Measurements from ENCODE around the gene TEX54.
"Not testable (repeated sequence)": the region's sequence is repeated elsewhere in the genome, so short reads cannot be mapped to it uniquely, and the experiment has no call there.

The TEX54 gene

DNA sequence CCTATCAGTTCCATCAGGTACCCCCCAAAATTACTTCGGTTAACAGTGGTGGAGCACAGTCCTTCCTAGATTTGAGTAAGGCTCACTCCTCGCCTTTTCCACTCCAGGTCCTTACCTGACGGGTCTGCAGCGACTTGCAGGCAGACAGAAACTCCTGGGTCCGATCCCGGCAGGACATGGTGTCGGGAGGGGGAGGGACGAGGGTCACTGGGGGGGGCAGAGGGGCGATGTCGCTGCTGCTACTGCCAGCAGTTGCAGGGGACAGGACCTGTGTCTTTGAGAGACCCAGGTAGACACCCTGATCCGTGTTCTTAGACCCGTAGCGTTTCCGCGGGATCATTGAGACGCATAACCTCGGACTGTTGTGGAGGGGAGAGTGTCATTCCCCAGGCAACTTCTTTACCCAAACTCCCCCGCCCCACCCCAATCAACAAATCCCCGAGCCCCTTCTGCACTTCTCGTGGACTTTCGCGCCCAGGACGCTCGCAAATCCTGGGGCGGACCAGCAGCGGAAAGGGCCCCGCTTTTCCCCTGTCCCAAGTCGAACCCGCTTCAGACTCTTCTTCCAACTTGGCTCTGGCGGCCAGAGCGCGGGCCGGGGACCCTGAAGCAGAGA is 1.6 kb downstream of the TEX54 start:
- no peak for DNase-seq

DNA sequence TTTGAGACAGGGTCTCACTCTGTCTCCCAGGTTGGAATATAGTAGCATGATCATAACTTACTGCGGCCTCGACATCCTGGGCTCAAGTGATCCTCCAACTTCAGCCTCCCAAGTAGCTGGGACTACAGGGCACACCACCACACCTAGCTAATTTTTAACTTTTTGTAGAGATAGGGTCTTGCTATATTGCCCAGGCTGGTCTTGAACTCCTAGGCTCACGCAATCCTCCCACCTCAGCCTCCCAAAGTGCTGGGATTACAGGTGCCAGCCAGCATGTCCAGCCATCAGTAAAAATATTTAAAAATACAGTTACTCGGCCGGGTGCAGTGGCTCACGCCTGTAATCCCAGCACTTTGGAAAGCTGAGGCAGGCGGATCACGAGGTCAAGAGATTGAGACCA is 4.5 kb downstream of the TEX54 start:
- not testable (repeated sequence) for DNase-seq

DNA sequence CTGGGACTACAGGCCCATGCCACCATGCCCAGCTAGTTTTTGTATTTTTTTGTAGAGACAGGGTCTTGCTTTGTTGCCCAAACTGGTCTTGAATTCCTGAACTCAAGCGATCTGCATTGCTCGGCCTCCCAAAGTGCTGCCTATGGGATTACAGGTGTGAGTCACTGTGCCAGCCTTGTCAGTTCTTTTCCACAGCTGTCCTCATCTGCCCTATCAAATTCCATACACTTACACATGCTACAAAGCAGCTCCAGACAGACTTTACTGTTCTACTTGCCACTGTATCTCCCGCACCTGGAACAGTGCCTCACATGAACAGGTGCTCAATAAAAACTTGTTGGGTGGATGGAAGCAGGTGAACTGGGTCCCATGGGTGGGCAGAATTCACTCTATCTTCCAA is 9.0 kb downstream of the TEX54 start:
- DNase-seq: no peak

DNA sequence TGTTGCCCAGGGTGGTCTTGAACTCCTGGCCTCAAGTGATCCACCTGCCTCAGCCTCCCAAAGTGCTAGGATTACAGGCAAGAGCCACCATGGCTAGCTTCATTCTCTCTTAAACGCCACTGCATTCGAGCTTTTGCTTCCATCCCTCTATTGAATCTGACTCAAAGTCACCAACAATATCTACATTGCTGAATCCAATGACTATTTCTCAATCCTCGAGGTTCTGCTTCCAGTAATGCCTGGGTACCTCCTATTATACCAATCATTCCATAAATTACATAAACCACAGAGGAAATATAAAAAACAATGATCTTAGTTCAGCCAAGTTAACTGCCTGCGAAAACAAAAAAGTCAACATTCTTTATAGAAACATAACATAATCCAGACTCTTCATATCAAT is 15.5 kb downstream of the TEX54 start:
- no peak for DNase-seq

DNA sequence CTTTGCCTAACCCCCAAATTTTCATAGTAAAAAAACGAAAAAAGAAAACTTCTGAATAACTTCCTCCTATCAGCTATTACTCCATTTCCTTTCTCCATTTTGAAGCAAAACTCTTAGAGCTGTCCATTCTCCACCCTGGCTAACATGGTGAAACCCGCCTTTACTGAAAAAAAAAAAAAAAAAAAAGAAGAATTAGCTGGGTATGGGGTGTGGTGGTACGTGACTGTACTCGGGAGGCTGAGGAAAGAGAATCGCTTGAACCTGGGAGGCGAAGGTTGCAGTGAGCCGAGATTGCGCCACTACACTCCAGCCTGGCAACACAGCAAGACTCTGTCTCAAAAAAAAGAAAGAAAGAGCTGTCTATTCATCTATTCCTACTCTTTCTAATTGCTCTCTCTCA is 16.1 kb downstream of the TEX54 start:
- no peak for DNase-seq

DNA sequence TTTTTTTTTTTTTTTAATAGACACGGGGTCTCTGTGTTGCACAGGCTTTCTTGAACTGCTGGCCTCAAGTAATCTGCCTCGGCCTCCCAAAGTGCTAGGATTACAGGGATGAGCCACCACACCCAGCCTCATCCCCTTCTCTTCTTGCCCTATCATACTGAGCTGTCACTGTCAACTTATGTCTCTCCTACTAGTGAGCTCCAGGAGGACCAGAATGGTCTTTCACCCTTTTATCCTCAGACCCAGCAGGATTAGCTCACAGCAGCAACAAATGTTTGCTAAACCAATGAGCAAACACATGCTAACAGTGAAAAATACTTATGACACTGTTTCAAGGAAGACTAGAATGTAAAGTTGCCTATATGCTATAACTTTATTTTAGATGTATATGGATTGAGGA is 21.0 kb downstream of the TEX54 start:
- no peak for DNase-seq

DNA sequence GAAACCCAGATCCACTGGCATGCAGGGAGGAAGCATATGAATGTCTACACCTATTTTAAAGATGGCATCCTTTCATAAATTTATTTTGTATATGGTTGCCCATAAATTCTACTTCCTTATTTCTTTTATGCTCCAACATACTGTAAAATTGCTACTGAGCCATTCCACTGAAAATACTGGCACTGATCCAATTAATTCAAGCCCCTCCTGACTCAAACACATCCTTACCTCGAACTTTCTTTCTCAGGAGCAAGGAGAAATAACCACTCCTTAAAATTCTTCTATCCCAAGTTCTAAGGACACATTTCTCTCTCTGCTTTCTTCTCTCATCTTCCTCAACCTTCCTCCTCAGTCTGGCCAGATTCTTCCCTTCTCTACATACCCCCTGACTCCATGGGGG is 21.9 kb downstream of the TEX54 start:
- no peak for DNase-seq

DNA sequence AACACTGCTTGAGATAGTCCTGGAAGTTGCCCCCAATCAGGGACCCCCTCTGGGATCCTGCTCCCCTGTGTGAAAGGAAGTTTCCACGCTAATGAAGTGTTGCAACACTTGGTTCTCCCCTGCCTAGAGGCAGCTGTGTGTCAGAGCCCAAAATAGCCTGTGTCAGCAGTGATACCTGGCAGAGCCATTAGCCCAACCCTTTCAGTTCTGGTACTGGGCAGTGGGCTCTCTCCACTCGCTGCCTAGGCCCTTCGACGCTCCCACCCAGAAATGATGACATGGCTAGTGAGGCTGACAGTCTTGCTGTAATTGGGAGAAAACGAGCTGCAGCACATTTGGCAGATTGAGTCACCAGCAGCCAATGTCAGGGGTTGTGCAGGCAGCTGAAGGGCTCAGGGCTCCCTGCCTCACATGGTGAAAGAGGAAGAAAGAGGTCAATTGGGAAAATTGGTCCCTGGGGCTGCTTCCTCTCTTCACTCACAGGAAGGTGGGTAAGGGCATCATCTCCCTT is 26.0 kb downstream of the TEX54 start:
- no peak for DNase-seq

DNA sequence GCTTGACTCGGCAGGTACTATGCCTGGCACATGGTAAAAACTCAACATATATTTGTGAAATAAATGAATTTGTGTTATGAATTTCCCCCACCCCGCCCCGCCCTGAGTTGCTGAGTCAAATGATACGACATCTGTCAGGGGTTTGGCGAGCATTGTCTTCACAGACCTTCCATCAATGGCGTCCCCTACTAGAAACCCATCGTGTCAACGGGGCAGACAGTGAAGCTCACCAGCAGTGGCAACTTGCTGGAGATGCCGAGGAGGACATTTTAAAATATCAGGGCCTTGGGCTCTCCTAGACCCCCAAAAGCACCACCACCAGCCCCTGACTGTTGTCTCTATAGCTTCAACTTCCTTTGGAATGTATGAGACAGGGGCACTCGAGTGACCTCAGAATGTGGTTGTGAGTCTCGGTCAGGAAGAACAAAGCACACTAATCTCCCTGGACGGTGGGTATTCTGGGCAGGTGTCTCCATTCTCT is 26.6 kb downstream of the TEX54 start:
- DNase-seq: peak; percentile 75

DNA sequence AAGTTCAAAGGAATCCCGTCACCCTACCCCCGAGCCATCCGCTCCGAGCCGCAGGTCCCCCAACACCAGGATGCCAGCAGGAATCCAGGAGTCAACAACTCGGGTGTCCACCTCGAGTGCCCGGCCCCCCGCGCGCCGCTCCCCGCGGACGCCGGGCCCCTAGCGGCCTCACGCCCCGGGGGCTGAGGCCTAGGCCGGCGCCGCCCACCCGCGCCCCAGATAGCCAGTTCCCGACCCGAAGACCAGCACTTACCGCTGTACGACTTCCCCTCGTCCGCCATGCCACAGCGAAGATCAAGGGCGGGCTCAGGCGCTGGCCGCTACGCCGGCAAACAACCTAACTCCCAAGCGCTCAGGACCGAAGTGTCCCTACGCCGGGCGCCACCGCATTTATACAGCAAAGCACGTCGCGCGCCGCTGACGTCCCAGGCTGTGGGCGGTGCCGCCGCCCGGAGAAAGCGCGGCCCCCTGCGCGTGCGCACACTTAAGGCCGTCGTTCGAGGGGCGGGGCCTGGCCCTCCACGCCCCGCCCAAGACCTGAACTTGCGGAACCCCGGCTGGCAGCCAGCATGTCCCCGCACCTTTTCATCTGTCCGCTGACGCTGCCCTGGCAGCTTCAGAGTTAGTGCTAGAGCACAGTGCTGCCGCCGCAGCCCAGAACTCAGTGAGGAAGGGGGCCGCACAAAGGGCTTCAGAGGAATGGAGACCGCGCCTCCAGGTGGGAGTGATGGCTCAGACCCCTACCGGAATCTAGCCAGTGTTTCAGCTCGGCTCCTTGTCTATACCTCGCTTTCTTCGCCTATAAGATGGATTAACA is 27.4 kb downstream of the TEX54 start, which contains the start of gene NXF1:
Gene NXF1, minus strand, starts transcription at position 365 of the 817 bp plus-strand sequence. Its CDS starts 84 bp downstream, at position 281.
- DNase-seq: peak; percentile 99

DNA sequence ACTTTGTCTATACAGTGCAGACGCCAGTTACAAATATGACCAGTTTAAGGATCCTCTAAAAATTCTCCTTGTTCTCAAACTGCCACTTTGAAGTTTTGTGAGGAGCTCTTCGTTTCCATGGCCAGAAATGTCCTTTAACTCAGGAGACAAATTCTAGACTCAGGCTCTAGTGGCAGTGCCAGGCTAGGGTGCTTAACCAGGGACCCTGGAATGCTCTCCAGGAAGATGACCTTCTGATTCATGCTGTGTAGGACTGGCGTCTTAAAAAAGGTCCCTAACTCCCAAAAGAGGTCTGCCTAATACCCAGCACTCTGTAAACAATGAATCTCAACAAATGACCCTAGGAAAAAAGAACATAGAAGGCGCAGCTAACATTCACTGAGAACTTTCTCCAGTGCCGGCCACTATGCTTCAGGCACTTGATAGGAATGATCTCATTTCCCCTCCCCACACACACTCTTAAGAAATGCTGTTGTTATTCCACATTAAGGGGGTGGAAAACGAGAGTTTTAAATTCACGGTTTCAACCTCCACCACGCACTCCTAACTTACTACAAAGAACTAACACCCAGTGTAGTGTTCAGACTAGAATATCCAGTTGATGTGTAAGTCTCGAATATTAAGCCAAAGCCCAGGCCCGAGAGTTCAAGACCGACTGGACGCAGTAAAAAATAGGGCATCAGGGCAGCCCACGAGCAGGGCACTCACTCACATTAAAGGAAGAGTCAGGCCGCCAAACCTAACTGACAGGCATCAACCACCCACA is 28.1 kb downstream of the TEX54 start:
- DNase-seq: no peak

DNA sequence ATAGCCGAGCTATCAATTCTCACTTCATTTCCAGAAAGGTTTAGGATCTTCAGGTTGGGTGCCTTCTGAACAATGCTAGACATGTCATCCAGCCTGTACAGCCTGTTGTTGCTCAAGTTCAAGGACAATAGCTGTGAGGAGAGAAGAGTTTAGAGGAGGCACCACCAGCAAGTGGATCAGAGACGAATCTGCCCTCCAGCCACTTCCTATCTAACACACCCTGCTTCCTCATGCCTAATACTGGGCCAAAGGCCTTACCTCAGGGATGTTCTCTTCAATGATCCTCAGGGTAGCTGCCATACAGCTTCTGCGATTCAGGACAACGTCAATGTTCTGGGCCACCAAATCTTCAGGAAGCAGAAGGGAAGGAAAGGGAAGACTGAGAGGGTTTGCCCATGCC is 31.6 kb downstream of the TEX54 start:
- DNase-seq: no peak

DNA sequence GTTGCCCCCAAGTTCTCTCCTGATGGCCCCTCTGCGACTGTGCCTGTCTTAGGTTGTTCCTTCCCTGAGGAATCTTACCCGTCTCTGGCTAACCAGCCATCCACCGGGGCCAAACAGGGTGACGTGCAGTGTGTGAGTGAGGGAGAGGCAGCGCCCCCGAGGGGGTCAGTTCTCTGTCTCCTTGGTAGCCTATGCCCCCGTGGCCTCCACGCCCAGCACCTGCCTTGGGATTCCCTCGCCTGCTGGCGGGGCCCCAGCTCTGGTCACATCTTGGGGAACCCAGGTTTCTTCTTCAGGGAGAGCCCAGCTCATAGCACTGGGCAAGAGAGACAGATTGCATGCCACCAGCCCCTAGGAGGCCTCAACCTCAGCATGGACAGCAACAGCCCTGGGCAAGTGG is 33.2 kb downstream of the TEX54 start:
- DNase-seq: no peak

DNA sequence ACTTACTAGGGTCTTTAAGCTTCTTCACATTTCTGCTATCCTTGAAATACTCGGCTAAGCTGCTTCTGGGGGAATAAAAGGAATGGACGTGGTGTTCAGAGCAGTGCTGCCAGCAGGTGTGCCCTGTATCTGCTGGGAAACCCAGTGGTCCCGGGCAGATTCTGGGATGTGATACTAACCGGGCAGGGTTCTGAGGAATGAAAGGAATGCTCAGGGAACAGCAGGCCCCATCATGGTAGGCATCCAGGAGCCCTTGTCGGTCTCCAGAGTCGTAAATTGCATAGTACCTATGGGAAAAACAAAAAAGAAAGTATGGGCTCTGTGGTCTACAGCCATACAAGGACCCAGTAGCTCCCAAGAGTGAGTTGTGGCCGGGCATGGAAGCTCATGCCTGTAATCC is 36.4 kb downstream of the TEX54 start:
- no peak for DNase-seq

DNA sequence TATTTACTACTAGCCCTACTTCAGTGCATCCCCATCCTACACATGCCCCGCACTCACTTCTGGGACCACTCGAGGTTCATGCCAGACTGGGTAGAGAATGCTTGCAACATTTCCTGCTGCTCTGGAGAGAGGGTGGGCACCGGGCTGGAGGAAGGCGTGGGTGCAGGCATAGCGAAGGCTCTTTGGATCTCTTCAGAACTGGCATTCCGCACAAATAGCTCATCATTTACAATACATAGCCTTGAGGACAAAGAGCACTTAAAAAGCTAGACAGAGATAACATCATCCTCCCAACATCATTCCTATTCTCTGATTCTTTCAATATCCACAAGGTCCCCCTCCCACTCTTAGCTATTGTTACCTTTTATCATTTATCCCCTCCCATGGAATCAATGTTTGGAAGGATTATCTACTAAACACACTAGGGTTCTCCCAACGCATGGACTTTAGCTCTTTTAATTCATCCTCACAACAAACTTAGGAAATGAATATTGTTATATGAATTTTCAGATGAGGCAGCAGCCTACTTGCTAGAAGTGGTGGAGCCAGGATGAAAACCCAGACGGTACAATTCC is 38.4 kb downstream of the TEX54 start:
- DNase-seq: no peak

DNA sequence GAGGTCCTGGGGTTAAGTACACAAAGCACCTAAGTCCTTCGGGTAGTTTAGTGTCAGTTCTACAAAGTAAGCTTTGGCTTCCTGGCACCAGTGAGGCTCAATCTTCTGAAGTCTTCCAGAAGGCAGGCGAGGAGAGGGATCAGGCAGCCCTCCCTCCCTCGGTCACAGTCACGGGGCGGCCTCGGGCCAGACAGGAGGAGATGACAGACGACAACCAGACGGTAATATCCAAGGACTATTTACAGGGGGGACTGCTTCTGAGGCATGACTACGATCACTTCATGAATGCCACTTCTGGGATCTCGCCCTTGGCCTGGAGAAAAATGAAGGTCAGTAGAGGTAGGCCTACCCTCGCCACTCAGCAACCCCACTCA is 40.5 kb downstream of the TEX54 start:
- DNase-seq: no peak

DNA sequence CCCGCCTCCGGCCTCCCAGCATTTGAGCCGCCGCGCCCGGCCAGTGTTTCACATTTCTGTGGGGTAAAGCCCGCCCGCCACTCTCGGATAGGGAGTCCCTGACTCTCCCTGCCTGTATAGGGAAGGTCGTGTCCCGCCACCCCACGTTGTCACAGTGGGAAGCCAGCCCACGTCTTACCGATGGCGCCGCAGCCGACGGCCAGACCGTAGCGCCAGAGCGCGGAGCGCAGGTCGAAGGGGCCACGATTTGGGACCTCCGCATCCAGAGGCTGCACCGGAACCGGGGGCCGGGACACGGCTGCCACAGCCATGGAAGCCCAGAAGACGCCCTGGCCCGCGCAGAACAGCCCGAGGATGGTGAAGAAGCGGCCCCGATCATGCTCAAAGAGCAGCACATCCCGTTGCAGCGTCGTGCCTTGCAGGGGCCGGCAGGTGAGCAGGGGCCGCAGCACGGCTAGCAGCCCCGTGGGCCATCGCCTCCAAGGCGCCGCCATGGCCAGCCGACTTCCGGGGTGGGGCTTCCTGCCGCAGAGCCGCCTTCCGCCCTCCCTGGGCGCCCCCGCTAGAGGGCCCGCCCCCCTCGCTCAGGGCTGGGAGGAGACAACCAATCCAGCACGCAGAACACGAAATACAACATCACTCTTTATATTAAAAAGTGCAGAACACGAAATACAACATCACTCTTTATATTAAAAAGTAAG is 41.0 kb downstream of the TEX54 start, which contains the start of gene TMEM223:
Gene TMEM223, minus strand, starts transcription at position 506 of the 701 bp plus-strand sequence. Its CDS starts 12 bp downstream, at position 494.
- DNase-seq: peak; percentile 95

DNA sequence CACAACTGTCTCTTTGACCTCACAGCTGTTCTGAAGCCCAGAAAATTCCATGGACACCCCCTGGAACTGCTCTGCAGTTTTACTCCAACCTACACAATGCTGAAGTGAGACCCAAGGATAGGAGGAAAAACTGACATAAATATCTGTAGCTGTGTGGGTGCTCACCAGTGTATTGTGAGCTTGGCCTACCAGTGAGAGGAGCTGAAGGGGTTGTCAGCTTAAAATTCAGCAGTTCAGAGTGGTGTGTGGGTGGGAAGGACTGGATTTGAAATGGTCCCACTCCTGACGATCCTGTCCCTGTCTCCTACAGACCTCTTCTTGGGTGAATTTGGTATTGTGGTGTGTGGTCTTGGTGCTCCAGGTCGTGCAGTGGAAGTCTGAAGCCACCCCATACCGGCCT is 43.1 kb downstream of the TEX54 start:
- no peak for DNase-seq

DNA sequence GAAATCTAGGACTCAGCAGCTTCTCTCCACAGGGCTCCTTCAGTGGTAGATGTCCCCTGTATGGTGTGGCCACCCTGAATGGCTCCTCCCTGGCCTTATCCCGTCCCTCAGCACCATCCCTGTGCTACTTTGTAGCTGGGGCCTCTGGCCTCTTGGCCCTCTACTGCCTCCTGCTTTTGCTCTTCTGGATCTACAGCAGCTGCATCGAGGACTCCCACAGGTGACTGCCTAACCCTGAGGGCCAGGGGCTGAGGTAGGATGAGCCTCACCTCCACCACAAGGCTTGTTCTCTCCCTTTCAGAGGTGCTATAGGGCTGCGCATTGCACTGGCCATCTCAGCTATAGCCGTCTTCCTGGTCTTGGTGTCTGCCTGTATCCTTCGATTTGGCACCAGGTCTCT is 43.6 kb downstream of the TEX54 start:
- no peak for DNase-seq

DNA sequence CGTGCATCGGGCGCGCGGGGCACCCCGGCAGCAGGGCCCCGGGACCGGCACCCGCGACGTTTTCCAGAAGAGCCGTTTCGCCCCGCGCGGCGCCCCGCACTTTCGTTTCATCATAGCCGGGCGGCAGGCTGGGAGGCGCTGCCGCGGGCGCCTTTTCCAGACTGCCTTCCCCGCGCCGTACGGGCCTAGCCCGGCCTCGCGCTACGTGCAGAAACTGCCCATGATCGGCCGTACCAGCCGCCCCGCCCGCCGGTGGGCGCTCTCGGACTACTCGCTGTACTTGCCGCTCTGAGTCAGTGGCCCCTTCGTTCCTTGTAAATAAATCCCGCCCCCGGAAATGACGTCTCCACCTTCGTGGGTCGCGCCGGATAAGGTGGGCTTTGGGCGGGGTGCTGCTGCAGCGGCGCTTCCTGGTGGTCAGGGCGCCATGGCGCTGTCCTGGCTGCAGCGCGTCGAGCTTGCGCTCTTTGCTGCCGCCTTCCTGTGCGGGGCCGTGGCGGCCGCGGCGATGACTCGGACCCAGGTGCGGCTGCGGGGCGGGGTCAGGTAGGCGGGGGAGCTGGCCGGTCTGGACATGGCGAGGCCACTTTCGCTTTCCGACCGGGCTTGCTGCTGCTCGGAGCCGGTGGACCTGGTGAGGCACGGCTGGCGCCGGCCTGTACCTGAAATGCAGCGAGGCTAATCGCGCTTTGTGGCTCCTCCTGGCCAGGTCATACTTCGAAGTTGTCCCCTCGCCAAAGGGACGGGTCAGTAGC is 45.5 kb downstream of the TEX54 start, which contains the start of gene TMEM179B:
Gene TMEM179B, plus strand, starts transcription at position 398 of the 755 bp plus-strand sequence. Its CDS starts 30 bp downstream, at position 428.
- DNase-seq: peak; percentile 99

DNA sequence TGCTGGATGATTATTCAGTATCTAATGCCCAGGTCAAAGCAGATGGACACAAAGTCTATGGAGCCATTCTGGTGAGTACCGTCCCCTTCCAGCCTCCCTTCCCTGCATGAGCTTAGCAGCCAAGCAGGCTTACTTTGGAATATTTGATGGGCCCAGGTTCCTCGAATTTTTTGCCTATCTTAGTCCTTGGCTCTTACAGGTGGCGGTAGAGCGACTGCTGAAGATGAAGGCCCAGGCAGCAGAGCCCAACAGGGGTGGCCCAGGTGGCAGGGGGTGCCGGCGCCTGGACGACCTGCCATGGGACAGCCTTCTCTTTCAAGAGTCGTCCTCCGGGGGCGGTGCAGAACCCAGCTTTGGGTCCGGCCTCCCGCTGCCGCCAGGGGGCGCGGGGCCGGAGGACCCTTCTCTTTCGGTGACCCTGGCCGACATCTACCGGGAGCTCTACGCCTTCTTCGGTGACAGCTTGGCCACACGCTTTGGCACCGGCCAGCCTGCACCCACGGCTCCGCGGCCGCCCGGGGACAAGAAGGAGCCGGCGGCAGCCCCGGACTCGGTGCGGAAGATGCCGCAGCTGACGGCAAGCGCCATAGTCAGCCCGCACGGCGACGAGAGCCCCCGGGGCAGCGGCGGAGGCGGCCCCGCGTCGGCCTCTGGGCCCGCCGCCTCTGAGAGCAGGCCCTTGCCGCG is 46.2 kb downstream of the TEX54 start:
- DNase-seq: peak; percentile 94

Measured in activated CD8-positive, alpha-beta memory T cell treated with anti-CD3 and anti-CD28 coated beads for 24 hours (primary cell).